ENCODE data around the gene DNMT3L.
A peak's percentile ranks its signal among the peaks of the same experiment; 100 is the strongest.
"Not testable (repeated sequence)": the region's sequence is repeated elsewhere in the genome, so short reads cannot be mapped to it uniquely, and the experiment has no call there.

DNMT3L gene

DNA sequence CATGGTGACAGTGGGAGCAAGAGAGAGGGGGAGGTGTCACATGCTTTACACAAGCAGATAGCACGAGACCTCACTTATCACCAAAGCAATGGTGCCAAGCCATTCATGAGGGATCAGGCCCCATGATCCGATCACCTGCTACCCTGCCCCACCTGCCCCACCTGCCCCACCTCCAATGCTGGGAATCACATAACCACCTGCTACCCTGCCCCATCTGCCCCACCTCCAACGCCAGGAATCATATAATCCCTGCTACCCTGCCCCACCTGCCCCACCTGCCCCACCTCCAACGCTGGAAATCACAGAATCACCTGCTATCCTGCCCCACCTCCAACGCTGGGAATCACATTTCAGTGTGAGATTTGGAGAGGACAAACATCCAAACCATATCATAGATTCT is 13.3 kb upstream of the DNMT3L start:
- DNase-seq = no peak

DNA sequence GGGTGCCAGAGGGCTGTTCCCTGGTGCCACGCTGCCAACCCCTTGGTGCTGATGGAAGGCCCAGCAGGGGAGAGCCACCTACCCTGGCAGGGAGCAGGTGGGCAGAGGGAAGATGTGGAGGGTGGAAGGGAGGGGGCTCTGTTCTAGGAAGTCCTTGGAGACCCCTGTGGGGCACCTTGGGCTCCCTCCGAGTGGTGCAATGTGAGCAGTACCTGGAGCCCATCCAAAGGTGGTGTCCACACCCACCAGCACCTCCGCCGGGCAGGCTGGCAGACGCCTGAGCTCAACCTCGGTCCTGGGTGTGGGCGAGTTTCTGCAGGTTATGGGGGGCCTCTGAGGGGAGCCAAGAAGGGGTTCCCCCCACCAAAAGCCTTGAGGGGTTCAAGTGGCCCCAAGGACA is 11.3 kb upstream of the DNMT3L start:
- no peak for DNase-seq

DNA sequence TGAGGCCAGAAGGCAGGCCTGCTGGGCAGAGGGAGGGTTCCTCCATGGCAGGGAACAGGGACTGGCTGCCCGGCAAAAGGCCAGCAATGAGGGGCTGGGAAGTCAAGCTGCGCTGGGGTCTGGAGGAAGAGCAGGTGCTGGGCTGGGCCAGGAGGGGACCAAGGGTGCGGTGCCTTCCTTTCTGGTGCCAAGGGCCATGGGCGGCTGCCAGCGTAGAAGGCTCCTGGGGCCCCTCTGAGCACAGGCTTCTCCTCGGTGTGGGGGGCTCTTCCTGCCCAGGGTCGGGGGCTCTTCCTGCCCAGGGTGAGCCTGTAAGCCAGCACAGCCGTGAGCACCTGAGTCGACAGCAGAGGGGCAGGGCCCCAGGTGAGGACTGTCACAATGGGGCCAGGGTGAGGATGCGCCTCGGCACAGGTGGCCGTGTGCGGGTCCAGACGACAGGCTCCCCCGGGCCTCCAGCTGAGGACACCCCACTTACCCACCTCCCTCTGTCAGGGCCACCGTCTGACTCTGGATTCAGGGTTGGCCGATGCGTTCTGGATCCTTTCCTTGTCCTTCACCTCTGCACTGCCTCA is 10.7 kb upstream of the DNMT3L start:
- DNase-seq = no peak

DNA sequence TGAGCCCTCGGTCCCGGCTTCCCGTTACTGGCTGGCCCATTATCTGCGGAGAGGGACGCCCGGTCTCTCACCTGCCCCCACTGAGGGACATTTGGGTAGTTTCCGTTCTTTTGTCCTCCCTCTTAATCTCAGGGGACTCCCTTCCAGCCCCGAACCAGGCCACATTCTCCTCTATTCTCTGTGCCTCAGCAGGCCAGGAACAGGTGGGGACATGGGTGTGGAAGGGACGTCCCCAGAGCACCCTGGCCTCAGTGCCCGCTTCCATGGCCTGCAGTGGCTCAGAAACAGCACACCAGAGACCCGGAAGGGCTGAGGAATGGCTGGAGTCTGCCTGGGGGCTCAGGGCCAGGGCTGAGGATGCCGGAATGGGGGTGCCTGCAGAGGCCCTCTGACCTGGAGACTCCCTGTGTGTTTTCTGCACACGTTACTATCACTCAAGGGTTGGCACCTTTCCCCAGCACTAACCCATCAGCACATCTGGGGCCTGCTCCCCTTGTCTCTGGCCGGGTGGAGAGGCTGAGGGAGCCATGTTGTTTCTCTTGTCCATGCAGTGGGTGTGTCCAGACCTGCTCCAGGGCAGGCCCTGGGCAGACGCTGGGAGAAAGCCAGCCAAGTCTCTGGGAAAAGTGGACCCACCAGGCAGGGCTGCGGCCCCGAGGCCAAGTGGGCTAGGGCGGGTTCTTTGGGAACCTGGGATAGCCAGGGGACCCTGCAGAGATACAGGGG is 10.0 kb upstream of the DNMT3L start:
- DNase-seq = no peak

DNA sequence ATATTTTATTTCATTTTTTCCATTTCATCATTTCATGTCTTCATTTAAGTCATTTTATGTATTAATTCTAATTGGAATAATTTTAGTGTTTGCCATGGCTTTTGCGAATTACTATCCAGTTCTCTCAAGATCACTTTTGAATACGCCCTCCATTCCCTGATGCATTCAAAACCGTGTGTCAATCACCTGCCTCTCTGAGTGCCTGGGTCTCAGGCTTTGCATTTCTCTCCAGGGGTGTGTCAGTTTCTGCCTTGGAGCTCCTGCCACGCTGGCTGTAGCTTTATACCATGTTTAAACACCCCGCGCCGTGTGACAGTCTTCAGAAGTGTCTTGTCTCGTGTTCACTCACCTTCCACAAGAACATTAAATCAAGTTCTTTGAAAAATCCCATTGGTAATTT is 7.4 kb upstream of the DNMT3L start:
- DNase-seq = no peak

DNA sequence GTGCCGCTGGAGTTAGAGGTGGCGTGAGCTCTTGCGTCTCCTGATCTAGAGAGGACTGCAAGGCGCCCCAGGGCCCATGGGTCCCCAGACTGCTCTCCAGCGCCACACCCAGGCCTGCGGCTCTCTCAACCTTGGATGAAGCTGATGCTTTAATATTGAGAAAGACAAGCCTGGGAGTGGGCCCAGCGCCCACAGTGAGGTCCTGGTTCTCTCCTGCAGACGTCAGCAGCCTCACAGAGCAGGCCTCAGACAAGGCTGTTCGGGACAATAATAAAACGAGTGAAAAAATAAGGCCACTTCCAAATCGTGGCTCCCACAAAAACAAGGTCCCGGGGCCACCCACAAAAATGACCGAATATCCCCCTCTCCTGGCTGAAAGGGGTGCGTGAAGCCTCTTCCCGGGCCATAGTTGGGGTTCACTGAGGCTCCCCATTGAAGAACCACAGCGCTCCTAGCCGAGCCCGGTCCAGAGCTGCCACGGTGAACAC is 6.0 kb upstream of the DNMT3L start:
- DNase-seq = peak; percentile 41 to 57 (median 55)

DNA sequence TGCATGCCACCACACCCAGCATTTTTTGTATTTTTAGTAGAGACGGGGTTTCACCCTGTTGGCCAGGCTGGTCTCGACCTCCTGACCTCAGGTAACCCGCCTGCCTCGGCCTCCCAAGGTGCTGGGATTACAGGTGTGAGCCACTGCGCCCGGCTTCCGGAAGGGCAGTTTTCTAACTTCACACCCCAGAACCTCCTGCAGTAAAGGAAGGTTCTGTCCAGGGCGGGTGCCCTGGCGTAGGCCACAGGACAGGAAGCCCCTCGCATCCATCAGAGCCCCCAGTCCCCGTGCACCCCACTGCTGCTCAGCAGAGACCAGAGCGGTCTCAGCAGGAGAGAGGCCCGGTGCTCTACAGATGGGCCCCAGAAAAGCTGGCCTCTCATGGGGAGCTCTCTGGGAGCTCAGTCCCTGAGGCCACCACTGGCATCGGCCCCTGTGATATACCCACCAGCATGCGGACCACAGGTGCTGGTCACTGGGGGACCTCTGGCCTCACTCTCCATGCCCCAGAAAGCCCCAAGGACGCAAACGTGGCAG is 4.1 kb upstream of the DNMT3L start:
- DNase-seq = no peak

DNA sequence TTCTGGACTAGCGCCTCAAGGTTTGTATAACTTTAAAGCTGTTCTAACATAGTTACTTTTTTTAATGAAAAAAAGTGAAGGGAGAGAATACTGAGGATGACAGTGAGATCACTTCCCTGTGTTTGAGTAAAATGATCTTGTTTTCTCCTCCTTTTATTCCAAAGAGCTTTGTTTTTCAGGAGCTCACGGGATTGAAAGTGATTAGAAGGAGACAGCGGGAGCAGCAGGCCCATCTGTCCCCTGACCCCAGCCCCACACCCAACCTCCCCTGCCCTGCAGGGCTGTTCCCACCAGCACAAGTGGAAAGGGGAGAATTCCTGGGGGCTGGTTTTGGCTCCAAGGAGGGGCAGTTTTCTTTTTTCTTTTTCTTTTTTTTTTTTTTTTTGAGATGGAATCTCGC is 2.1 kb upstream of the DNMT3L start:
- DNase-seq = no peak

DNA sequence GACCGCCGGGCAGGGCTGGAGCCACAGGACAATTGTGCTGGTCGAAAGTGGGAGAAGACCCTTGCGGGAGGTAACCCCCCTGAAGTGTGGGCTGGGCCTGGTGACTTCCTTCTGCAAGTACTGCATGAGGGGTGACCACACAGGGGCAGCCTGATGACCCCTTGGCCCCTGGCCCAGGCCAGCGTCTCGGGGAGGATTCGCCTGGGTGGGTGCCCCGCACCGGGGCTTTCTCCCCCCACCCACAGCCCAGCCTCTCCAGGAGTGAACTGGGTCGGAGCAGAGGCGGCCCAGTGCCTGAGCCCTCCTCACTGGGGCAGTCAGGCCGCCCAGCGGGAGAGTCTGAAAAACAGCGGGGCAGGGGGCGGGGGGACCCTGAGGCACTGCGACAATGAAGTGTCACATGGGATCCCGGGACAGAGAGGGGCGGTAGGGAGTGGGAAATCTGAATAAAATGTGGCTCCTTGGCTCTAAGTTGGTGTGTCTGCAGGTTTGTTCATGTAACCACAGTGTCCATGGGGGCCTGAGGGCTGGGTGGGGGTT is 1.6 kb upstream of the DNMT3L start:
- no peak for DNase-seq

DNA sequence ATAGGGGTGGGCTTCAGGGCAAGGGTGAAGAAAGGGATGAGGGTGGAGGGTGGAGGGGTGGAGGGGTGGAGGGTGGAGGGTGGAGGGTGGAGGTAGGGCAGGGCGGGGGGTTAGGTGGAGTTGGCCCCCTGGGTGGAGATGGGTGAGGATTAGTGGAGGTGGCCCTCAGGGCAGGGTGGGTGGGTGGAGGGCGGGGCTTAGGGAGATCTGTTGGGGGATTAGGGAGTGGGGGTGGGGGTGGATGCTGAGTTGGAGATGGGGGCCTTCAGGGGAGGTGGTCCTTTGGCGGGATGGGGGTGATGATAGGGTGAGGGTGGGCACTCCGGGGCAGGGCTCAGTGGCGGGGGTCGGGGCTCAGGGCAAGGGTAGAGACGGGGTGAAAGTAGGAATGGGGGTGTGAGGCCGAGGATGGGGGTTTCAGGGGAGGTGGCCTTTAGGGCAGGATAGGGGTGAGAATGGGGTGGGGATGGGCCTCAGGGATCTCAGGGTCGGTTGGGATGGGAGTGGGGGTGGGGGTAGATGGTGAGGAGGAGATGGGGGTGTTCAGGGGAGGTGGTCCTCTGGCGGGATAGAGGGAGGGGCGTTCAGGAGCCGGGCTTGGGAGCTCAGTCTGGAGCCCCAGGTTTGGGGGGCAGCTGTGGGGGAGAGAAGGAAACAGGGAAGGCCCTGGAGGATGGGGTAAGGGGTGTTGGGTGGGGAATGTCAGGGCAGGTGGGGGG is 800 bp upstream of the DNMT3L start:
- no peak for DNase-seq

DNA sequence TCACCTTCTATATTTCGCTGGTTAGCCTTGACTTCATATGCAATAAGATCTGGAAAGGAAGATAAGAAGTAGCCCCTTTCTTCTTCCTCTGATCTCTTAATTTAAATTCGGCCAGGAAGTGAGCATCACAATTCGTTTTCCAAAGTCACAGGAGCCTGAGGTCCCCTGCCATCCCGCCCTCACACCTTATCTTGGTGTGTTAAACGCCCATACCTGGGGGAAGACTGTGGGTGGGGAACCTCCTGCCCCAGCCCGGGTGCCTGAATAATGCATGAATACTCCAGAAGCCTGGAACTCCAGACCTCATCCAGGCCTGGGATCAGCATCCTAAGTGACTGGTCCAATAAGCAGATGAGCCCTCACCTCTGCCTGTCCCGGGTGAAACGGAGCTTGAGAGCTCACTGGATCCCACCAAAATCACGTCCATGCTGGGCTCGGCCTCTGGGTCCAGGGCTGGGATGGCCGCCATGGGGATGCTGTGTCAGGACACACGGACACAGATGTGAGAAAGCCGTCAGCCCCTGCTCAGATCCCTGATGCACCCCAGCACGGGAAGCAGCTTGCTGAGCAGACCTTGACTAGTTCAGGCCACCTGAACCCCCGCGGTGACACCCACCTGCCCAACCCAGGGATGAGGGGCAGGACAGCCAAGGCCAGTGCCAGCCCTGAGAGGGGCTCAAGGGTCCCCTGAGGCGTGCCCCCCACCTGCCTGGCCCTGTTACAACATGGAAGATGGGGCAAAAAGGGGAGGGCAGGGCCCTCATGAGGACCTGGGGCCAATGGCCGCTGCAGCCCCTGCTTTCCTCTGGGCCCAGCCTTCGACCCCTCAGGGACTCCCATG is 686 bp downstream of the DNMT3L start:
- no peak for DNase-seq

DNA sequence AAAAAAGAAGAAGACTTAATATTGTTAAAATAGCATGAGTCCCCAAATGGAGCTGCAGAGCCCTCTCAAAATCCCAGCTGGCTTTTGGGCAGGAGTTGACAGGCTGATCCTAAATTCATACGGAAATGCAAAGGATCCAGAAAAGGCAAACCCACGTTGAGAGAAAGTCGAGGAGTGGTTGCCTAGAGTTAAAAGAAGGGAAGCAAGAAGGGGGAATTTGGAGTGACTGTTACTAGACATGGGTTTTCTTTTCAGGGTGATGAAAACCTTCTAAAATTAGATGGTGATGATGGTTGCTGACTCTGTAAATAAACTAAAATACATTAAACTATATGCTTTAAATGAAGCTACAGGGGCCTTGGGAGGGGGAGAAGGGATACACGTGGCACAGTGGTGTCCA is 1.6 kb downstream of the DNMT3L start:
- DNase-seq = peak; percentile 70 to 79 (median 76)

DNA sequence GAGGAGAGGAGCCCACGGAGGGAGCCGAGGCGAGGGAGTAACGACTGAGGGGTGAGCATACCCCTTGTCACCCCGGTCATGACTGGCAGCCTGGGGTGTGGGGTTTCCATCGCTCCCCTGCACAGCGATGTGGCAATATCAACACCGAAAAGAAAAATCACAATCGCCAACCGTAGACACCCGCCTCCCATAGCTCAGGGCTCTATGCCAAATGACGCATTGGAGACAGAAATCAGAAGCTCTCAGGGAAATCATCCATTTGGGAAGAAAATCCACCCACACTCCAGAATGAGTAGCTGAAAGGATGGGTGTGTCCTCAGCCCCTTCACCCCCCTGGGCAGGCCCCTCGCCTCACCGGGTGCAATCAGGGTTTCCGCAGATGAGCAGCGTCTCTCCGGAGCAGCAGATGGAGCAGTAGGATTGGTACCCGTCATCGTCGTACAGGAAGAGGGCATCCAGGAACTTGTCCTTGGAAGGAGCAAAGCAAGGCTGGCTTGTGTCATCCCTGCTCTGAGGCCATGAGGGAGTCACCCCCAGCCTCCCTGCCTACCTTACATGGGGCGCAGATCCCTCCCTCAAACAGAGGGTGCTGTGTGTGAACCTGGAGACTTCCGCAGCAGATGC is 2.5 kb downstream of the DNMT3L start:
- DNase-seq = peak in 1 of 3 donors; percentile 40

DNA sequence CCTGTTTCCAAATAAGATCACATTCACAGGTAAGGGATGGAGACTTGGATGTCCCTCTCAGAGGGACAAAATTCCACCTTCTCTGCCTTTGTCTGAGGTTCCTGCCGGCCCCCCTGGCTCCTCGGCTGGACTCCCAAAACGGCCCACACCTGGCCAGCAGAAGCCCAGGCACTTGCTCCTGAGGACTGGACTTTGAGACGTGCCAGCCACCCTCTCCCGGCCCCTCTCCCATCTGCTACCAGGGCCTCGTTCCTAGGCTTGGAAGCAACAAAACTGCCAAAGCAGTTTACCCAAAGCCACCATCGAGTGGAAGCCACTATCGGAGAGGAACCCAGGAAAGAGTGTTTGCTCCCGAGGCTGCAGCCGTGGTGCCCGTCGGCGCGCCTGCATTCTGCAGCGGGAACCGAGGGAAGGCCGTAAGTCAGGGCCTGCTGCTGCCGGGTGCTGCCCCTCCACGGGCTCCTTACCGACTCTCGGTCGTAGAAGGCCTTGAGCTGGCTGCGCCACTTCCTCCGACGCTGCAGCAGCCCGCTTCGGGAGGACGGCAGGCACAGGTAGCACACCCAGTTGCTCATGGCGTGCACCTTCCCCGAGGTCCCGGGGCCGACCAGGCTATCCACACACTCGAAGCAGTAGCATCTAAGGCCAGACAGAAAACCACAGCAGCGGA is 3.5 kb downstream of the DNMT3L start:
- no peak for DNase-seq

DNA sequence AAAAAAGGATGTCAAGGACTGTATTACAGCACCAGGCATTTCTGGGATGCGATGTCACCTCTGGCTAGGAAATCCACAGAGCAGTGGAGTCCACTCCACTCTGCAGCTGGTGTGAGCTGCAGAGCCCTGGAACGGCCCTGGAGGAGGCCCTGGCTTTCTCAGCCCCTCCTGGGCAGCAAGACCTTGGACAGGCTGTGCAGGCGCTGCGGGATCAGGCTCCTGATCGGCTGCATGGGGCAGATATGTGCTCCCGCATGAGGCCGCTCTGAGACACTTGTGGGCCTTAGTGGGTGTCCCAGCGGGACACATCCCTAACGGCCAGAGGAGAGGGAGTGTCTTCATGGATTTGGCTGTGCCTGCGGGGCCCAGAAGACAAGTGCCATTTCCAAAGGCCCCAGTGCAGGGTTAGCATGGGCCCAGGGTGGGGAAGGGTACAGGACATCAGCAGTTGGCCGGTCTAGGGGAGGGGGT is 6.2 kb downstream of the DNMT3L start:
- DNase-seq = peak in 1 of 3 donors; percentile 18

DNA sequence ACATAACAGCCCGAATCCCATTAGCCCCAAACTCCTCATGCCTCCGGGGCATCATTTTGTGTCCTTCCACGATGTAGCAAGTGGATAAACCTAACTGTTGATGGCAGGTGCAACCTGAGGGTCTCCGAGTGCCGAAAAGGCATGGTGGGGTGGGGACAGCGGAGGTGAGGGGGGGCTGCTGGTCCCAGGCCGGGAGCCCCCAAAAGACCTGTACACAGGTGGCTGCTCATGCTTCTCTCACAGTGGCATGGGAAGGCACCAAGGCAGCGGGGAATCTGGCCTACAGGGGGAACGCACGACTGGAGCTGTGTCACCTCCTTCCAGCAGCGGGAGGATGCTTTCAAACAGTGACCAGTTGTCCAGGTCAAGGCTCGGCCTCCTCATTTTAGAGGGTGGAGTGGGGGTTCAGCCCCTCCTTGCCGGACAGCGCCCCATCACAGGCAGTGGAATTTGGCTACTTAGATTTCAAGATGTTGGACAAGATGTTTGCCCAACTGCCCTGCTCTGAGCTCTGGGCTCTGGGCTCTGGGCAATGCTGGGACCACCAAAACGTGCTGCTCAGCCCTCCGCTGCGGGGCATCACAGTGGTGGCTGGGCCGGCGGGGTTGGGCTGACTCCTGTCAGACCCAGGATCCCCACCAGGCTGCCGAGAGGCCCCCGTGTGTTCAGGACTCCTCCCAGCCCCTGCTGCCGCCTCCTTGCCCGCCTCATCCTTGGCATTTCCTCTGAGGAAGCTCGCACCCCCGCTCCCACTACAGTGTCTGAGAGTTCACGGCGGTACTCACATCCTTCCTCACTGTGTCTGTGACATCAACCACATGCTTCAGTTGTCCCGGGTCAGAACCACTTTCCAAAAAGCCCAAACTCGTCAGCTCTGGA is 7.6 kb downstream of the DNMT3L start:
- peak; percentile 69 to 75 (median 72) for DNase-seq

DNA sequence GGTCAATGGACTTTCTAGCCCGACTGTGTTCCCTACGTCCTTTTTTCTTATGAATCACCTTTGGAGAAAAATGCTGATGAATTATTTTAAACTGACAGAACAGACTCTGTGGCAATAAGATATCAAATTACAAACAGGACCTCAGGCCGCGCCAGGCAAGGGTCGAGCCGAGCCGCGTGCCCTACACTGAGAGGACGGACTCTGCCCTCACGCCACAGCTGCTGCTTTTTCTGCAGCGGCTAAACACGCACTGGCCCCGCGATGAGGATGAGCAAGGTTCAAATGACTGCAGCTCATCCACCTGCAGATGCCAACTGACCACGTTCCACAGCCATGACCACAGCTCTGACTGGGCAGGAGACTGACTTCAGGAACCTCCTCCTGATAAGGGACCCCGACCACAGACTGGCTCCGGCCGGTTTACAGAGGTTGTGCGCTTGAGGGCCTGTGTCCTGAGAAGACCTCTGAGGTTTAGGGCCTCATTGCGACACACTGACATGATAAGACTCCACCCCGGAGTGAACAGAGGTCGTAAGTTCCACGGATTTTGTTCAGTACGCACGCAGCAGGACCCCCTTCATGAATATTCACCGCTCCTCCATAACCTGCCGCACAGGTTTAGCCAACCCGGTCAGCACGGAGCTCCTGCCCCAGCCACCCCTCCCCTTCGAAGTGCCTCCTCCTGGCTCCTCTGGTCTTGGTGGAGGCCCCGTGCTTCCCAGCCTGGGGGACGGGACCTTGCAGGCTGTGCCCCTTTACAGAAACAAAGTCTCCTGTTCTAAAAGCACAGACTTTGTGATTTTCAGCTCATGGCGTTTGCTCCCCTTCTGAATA is 12.3 kb downstream of the DNMT3L start:
- DNase-seq = not testable (repeated sequence)

DNA sequence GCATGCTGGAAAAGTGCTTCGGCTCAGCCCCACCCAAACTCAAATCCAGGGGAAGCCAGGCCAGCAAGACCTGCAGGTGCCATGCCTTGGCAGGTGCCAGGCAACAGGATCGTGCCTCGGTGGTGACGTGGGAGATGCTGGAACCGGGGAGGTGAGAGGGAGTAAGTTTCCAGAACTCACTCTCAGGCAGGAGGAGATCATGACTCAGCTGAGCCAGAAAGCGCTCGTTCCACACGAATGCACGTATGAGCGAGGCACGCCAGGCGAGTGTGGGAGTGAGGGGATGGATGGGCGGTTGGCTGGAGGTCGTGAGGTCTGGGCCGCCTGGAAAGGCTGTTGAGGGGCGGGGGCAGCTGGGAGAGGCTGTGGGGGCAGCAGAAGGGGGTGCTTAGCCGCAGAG is 13.8 kb downstream of the DNMT3L start:
- not testable (repeated sequence) for DNase-seq

DNA sequence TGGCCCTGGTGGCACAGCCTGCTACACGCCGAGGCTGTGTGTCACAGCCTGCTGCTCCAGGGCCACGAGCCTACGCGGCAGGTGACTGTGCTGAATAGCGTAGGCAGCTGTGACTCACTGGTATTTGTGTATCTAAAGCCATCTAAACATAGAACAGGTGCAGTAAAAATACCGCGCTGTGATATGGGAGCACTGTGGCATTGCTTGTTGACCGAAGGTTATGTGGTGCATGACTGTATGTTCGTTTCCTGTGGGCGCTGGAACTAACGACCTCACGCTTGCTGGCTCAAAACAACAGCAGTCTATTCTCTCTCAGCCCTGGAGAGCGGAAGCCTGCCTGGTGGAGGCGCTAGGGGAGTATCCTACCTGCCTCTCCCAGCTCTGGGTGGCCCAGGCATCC is 17.7 kb downstream of the DNMT3L start:
- not testable (repeated sequence) for DNase-seq
